Activated CD4-positive, alpha-beta T cell treated with anti-CD3 and anti-CD28 coated beads for 48 hours (primary cell): ENCODE results near the gene GSTO1.

ENCODE experiments used
- DNase-seq: peaks from one replicate; pipeline ENCODE4 v3.0.0-alpha.2; 2020

The GSTO1 gene

GRCh38 chr10:104277785-104278184, 23.1 kb downstream of the GSTO1 start:
- DNase-seq, result no peak

DNA sequence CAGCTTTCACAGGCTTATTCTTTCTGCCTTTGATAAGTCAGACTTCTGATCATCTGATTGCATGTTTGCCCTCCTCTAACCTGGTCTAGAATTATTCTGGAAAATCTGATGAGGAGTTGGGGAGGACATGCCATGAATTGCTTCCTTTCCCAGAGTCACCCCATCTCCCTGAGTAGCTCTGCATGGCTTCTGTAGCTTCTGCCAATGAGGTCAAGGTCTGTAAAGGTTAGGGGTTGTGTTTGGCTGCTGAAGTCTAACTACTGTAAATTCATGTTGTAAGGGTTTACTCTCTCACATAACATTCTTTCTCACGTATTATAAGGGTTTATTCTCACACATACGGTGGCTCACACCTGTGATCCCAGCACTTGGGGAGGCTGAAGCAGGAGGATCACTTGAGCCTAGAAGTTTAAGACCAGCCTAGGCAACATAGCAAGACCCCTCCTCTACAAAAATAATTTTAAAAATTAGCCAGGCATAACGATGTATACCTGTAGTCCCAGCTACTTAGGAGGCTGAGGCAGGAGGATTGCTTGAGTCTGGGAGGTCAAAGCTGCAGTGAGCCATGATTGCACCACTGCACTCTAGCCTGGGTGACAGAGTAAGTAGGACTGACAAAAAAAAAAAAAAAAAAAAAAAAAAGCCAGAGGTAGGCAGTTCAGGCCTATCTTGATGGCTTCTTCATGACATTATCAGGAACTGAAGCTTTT, 25.0 kb downstream of the GSTO1 start:
- DNase-seq, result no peak

DNA sequence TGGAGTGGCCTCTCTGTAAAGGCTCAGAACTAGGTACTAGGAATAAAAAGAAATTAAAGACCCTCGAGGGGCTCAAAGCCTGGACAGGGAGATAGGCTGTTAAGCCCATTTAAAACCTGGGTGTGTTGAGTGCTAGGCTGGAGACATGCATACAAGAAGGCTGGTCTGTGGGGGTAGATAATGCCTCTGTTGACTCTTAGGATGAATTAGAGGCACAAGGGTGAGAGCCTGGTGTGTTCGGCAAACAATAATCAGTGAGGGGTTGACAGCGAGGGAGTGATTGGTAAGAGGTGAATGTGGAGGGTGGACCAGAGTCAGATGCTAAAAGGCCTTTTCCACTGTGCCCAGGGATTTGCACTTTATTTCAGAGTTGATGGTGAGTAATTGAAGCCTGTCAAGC, 27.0 kb downstream of the GSTO1 start:
- no peak for DNase-seq

- DNase-seq, result no peak
Measured at GRCh38 chr10:104284846-104285245, 30.2 kb downstream of the GSTO1 start.

DNA sequence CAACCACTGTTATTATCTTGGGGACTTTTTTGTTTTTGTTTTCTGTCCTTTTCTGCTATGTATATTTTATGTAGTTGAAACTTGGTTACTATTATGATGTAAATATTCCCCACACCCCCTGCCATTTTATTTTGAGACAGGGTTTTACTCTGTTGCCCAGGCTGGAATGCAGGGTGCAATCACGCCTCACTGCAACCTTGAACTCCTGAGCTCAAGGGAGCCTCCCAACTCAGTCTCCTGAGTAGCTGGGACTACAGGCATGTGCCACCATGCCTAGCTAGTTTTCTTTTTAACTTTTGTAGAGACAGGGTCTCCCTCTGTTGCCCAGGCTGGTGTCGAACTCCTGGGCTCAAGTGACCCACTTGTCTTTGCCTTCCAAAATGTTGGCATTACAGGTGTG, 32.2 kb downstream of the GSTO1 start:
- DNase-seq, result no peak

GRCh38 chr10:104288355-104288754, 33.7 kb downstream of the GSTO1 start:
- no peak for DNase-seq

- DNase-seq, result peak; percentile 93
Measured at GRCh38 chr10:104291439-104291951, 36.8 kb downstream of the GSTO1 start.

- no peak for DNase-seq
Measured at GRCh38 chr10:104293011-104293410, 38.3 kb downstream of the GSTO1 start.

GRCh38 chr10:104293781-104294321, 39.2 kb downstream of the GSTO1 start:
- no peak for DNase-seq

- no peak for DNase-seq
Measured at GRCh38 chr10:104296687-104297436, 42.2 kb downstream of the GSTO1 start.

GRCh38 chr10:104297697-104298660, 43.3 kb downstream of the GSTO1 start:
- DNase-seq, result peak; percentile 70

DNA sequence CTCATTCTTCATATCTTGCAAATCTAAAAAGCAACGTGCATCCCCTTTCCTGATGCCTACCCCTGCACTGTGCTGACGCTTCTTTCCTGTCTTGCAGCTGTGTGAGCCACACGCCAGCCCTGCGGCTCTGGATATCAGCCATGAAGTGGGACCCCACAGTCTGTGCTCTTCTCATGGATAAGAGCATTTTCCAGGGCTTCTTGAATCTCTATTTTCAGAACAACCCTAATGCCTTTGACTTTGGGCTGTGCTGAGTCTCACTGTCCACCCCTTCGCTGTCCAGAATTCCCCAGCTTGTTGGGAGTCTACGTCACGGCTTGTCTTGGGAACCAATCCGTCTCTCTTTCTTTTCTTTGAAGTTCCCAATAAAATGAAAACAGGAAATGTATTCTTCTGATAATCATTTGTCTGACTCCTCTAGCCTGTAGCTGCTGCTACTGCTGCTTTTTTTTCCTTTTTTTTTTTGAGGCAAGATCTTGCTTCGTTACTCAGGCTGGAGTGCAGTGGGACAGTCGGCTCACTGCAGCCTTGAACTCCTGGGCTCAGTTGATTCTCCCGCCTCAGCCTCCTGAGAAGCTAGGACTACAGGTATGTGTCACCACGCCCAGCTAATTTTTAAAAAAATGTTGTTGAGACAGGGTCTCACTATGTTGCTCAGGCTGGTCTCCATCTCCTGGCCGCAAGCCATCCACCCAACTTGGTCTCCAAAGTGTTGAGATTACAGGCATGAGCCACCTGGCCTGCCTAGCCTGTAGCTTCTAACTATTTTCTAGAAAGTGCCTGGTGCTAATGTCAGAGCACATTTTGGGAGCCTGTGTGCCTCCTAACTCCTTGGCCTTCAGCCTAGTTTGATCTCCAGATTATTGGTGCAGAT, 44.6 kb downstream of the GSTO1 start:
- DNase-seq, result no peak

GRCh38 chr10:104300002-104300735, 45.5 kb downstream of the GSTO1 start:
- DNase-seq, result no peak

DNA sequence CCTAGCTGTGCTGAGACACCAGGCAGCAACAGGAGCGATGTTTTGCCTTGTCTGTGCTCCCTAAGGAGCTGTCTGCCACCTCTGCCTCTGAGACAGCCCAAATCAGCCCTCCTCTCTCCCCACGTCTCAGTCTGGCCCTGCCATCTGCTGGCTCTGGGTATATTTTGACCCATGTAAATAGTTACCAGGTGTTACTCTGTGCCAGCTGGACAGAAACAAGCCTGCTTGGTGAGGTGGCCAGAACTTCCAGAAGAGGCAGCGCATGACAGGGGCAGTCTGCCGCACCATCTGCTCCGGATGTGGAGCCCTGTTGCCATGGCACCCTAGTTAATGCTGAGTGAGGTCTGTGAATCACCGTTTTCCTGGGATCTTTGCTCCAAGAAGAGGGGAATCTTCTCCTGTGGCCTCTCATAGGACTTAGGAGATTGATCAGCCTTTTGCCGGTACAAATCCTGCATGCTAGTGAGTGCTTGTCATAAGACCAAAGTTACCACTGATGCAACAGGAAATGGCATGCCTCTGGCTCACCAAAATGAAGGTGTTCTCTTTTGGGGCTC, 46.1 kb downstream of the GSTO1 start:
- no peak for DNase-seq

DNA sequence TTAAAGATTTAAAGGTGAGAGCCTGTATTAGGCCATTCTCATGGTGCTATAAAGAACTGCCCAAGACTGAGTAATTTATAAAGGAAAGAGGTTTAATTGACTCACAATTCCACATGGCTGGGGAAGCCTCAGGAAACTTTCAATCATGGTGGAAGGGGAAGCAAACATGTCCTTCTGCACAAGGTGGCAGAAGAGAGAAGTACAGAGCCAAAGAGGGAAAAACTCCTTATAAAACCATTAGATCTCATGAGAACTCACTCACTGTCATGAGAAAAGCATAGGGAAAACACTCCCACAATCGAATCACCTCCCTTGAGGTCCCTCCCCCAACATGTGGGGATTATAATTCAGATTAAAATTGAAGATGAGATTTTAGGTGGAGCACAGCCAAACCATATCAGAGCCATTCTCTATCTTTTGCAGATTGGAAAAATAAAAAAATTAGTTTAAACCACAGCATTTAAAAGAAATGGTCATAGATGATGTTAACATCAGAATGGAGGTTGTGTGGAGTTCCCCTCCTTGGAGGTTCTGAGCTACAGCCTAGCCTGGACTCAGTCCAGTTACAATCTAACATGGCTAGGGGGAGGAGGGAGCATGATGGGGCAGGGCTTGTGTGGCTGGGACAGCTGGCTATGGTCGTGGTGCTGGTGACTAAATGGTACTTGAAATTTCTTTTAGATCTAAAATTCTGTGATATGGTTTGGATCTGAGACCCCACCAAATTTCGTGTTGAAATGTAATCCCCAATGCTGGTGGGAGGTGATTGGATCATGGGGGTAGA, 47.4 kb downstream of the GSTO1 start:
- no peak for DNase-seq

DNA sequence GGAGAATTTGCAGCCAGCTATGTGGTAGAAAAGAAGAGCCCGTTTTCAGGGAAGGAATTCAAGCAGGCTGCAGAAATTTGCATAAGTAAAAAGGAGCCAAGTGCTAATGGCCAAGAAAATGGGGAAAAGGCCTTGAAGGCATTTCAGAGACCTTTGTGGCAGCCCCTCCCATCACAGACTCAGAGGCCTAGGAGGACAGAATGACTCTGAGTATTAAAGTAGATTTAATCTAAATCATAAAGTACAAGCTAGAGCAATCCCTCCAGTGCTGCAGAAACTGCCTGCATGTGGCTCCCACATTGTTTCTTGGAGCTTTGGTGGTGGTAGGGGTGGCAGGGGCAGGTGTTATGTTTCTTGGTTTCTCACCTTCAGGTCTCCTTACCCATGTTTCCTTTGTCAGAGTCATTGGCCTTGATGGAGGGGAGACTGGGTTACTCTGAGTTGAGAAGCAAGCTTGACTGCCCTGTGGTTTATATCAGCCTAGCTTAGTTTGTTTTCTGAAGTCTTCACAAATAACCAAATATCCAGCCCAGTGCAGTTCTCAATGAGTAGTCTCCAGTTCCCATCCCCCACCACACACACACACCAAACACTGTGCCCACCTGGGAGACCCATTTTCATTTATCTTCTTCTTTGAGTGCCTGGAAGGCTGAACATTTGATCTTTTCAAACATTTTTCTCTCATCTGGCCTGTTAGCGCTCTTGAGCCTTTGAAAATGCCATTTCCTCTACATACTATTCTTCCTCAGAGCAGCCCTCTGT, 49.1 kb downstream of the GSTO1 start:
- no peak for DNase-seq

GRCh38 chr10:104304356-104304745, 49.7 kb downstream of the GSTO1 start:
- no peak for DNase-seq

- DNase-seq, result no peak
Measured at GRCh38 chr10:104304927-104305326, 50.2 kb downstream of the GSTO1 start.

- no peak for DNase-seq
Measured at GRCh38 chr10:104306897-104307296, 52.2 kb downstream of the GSTO1 start.
